Astrocyte (in vitro differentiated cells and primary cell): ENCODE results near the gene ZNF469. TPM values are rescaled to one million over a fixed set of nuclear protein-coding genes. Genes with fewer than 3 reads are reported as not detected.

Source experiments
- DNase-seq: peaks from one replicate; pipeline ENCODE4 v3.0.0-alpha.2; 2010; ENCODE audit warnings: low read depth
- FAIRE-seq: peaks from 2 replicates; lab custom pipeline; 2011; peaks lifted over from hg19 to GRCh38; lab: Jason Lieb, UNC
- H2AFZ ChIP-seq: 2 replicates; pipeline ENCODE4 v1.6.0; 2012; ENCODE audit warnings: low read depth, low read length, inconsistent platforms
- H3K27ac ChIP-seq: 2 replicates; pipeline ENCODE4 v1.5.1; 2011; ENCODE audit warnings: low read depth, low read length, inconsistent platforms
- H3K27me3 ChIP-seq: 2 replicates; pipeline ENCODE4 v1.6.0; 2011; ENCODE audit warnings: low read length, inconsistent platforms; ENCODE audit not compliant: insufficient read depth
- H3K36me3 ChIP-seq: 2 replicates; pipeline ENCODE4 v1.5.1; 2011; ENCODE audit warnings: low read length, inconsistent platforms; ENCODE audit not compliant: insufficient read depth
- H3K4me1 ChIP-seq: 2 replicates; pipeline ENCODE4 v1.5.1; 2011; ENCODE audit warnings: low read length, inconsistent platforms; ENCODE audit not compliant: insufficient read depth
- H3K4me2 ChIP-seq: 2 replicates; pipeline ENCODE4 v1.6.0; 2012; ENCODE audit warnings: low read length, inconsistent platforms
- H3K4me3 ChIP-seq: 2 replicates; pipeline ENCODE4 v1.5.1; 2011; ENCODE audit warnings: low read depth, mild to moderate bottlenecking, low read length, inconsistent platforms; ENCODE audit not compliant: insufficient read depth
- H3K79me2 ChIP-seq: 2 replicates; pipeline ENCODE4 v1.6.0; 2012; ENCODE audit warnings: mild to moderate bottlenecking, low read length, inconsistent platforms; ENCODE audit not compliant: insufficient read depth
- H3K9ac ChIP-seq: 2 replicates; pipeline ENCODE4 v1.6.0; 2012; ENCODE audit warnings: mild to moderate bottlenecking, low read length, inconsistent platforms
- H3K9me3 ChIP-seq: 2 replicates; pipeline ENCODE4 v1.5.1; 2012; ENCODE audit warnings: low read depth, mild to moderate bottlenecking, low read length, inconsistent platforms; ENCODE audit not compliant: insufficient read depth
- H4K20me1 ChIP-seq: 2 replicates; pipeline ENCODE4 v1.6.0; 2012; ENCODE audit warnings: low read length, inconsistent platforms; ENCODE audit not compliant: insufficient read depth
- H3K27ac Mint-ChIP-seq: one replicate; pipeline ENCODE4 v1.8.0; 2021; ENCODE audit warnings: mild to moderate bottlenecking, mixed read lengths; ENCODE audit not compliant: unreplicated experiment
- H3K27me3 Mint-ChIP-seq: one replicate; pipeline ENCODE4 v1.8.0; 2021; ENCODE audit warnings: low read depth, mixed read lengths; ENCODE audit not compliant: unreplicated experiment
- H3K36me3 Mint-ChIP-seq: one replicate; pipeline ENCODE4 v1.8.0; 2021; ENCODE audit warnings: low read depth, mixed read lengths; ENCODE audit not compliant: unreplicated experiment
- H3K4me1 Mint-ChIP-seq: one replicate; pipeline ENCODE4 v1.8.0; 2021; ENCODE audit warnings: low read depth, mixed read lengths; ENCODE audit not compliant: unreplicated experiment
- H3K4me3 Mint-ChIP-seq: one replicate; pipeline ENCODE4 v1.8.0; 2021; ENCODE audit warnings: mild to moderate bottlenecking, moderate library complexity, mixed read lengths; ENCODE audit not compliant: unreplicated experiment
- H3K9me3 Mint-ChIP-seq: one replicate; pipeline ENCODE4 v1.8.0; 2021; ENCODE audit warnings: mild to moderate bottlenecking, mixed read lengths; ENCODE audit not compliant: unreplicated experiment
- CTCF ChIP-seq: IDR thresholded peaks from 2 replicates; pipeline ENCODE4 v1.5.1; 2011; ENCODE audit warnings: low read depth, mild to moderate bottlenecking, inconsistent platforms, low read length, moderate library complexity; ENCODE audit not compliant: insufficient read depth
- EZH2 ChIP-seq: IDR thresholded peaks from 2 replicates; pipeline ENCODE4 v1.6.1; 2012; ENCODE audit warnings: mild to moderate bottlenecking, low read length, inconsistent platforms; ENCODE audit not compliant: insufficient read depth
- total RNA-seq: library from RNA; stranded (reverse); gene quantifications from 2 replicates; pipeline ENCODE4 v1.2.1, GENCODE V29; 2021

The ZNF469 gene
- total RNA-seq, 1 donor from 2014 or later: 17.7 TPM

GRCh38 chr16:88403794-88404581 is 21.2 kb downstream of the ZNF469 start:
- H3K27me3 Mint-ChIP-seq: no peaks in the 10 kb centered on the region
- Histone ChIP-seq H3K4me1 (peaks cover 8% of the 10 kb centered on the region), H4K20me1 (peaks cover 93% of the 10 kb centered on the region), H3K27ac (no peak overlapping the region), H3K27me3 (no peaks in the 10 kb centered on the region), H3K9me3 (no peaks in the 10 kb centered on the region), H3K79me2 (peaks cover 44% of the 10 kb centered on the region), H2AFZ (no peak overlapping the region), H3K4me3 (no peak overlapping the region), H3K36me3 (no peaks in the 10 kb centered on the region), H3K4me2 (no peak overlapping the region), H3K9ac (no peak overlapping the region)
- no peak for TF ChIP-seq CTCF
- TF ChIP-seq EZH2: no peak
- H3K9me3 Mint-ChIP-seq: peaks cover 2% of the 10 kb centered on the region
- DNase-seq (peak; percentile 22), FAIRE-seq (no peak)
- no peak overlapping the region for H3K4me3 Mint-ChIP-seq
- peaks cover 20% of the 10 kb centered on the region for H3K36me3 Mint-ChIP-seq
- H3K4me1 Mint-ChIP-seq: no peaks in the 10 kb centered on the region
- peak overlapping the region; percentile 75 for H3K27ac Mint-ChIP-seq

- H3K27me3 Mint-ChIP-seq: no peaks in the 10 kb centered on the region
- no peak for DNase-seq
- Histone ChIP-seq H3K4me2 (no peak overlapping the region), H4K20me1 (peaks cover 91% of the 10 kb centered on the region), H3K79me2 (peaks cover 44% of the 10 kb centered on the region), H3K9ac (no peak overlapping the region), H2AFZ (no peak overlapping the region), H3K4me3 (no peak overlapping the region), H3K9me3 (no peaks in the 10 kb centered on the region), H3K27me3 (no peaks in the 10 kb centered on the region), H3K36me3 (no peaks in the 10 kb centered on the region), H3K27ac (no peak overlapping the region), H3K4me1 (peaks cover 8% of the 10 kb centered on the region)
- H3K27ac Mint-ChIP-seq: no peak overlapping the region
- no peak for FAIRE-seq
- TF ChIP-seq EZH2 (no peak), CTCF (no peak)
- no peak overlapping the region for H3K4me3 Mint-ChIP-seq
- H3K9me3 Mint-ChIP-seq: peaks cover 2% of the 10 kb centered on the region
- H3K36me3 Mint-ChIP-seq: peaks cover 15% of the 10 kb centered on the region
- H3K4me1 Mint-ChIP-seq: no peaks in the 10 kb centered on the region
Measured at GRCh38 chr16:88404769-88405168, 22.0 kb downstream of the ZNF469 start.
